Measurements from ENCODE around the gene RBP2.

Gene RBP2

GRCh38 chr3:139476348-139476747, at the start of gene RBP2:
Gene RBP2, minus strand, starts transcription at chr3:139476516. Its CDS starts 57 bp downstream, at chr3:139476459.
- Histone ChIP-seq H3K36me3 (ENCODE audit: control insufficient read depth in 1 of 2, insufficient read depth in 2 of 2, low read length in 2 of 2) (peaks cover 0 to 4% of the 10 kb centered on the region in 2 donors), H3K9ac (ENCODE audit: low read depth in 1 of 2, low read length in 2 of 2) (peak within 1 kb of the TSS; percentile 72 to 76), H3K27me3 (ENCODE audit: control insufficient read depth in 1 of 2, insufficient read depth in 2 of 2, low read length in 2 of 2) (no peaks in the 10 kb centered on the region), H3K4me3 (ENCODE audit: low read depth in 1 of 2, low read length in 2 of 2) (peak within 1 kb of the TSS; percentile 62 to 77), H3K9me3 (ENCODE audit: control insufficient read depth in 1 of 2, low read length in 2 of 2) (no peaks in the 10 kb centered on the region), H3K4me1 (ENCODE audit: control insufficient read depth in 1 of 2, insufficient read depth in 2 of 2, low read length in 2 of 2) (peaks cover 20 to 29% of the 10 kb centered on the region in 2 donors), H3K27ac (ENCODE audit: low read depth, low read length) (peak within 1 kb of the TSS; percentile 53)

GRCh38 chr3:139524841-139525636, 48.7 kb upstream of the RBP2 start:
- Histone ChIP-seq H3K27ac (ENCODE audit: low read depth, low read length) (no peak overlapping the region), H3K9me3 (ENCODE audit: control insufficient read depth in 1 of 2, low read length in 2 of 2) (no peaks in the 10 kb centered on the region), H3K36me3 (ENCODE audit: control insufficient read depth in 1 of 2, insufficient read depth in 2 of 2, low read length in 2 of 2) (peaks cover 0 to 4% of the 10 kb centered on the region in 2 donors), H3K4me3 (ENCODE audit: low read depth in 1 of 2, low read length in 2 of 2) (no peak overlapping the region), H3K9ac (ENCODE audit: low read depth in 1 of 2, low read length in 2 of 2) (no peak overlapping the region), H3K4me1 (ENCODE audit: control insufficient read depth in 1 of 2, insufficient read depth in 2 of 2, low read length in 2 of 2) (peaks cover 0 to 2% of the 10 kb centered on the region in 2 donors), H3K27me3 (ENCODE audit: control insufficient read depth in 1 of 2, insufficient read depth in 2 of 2, low read length in 2 of 2) (no peaks in the 10 kb centered on the region)

GRCh38 chr3:139523718-139524117, 47.4 kb upstream of the RBP2 start:
- Histone ChIP-seq H3K9ac (ENCODE audit: low read depth in 1 of 2, low read length in 2 of 2) (no peak overlapping the region), H3K4me3 (ENCODE audit: low read depth in 1 of 2, low read length in 2 of 2) (no peak overlapping the region), H3K9me3 (ENCODE audit: control insufficient read depth in 1 of 2, low read length in 2 of 2) (no peaks in the 10 kb centered on the region), H3K27me3 (ENCODE audit: control insufficient read depth in 1 of 2, insufficient read depth in 2 of 2, low read length in 2 of 2) (no peaks in the 10 kb centered on the region), H3K36me3 (ENCODE audit: control insufficient read depth in 1 of 2, insufficient read depth in 2 of 2, low read length in 2 of 2) (peaks cover 0 to 4% of the 10 kb centered on the region in 2 donors), H3K4me1 (ENCODE audit: control insufficient read depth in 1 of 2, insufficient read depth in 2 of 2, low read length in 2 of 2) (peaks cover 0 to 9% of the 10 kb centered on the region in 2 donors), H3K27ac (ENCODE audit: low read depth, low read length) (no peak overlapping the region)

- Histone ChIP-seq H3K9me3 (ENCODE audit: control insufficient read depth in 1 of 2, low read length in 2 of 2) (no peaks in the 10 kb centered on the region), H3K36me3 (ENCODE audit: control insufficient read depth in 1 of 2, insufficient read depth in 2 of 2, low read length in 2 of 2) (peaks cover 0 to 4% of the 10 kb centered on the region in 2 donors), H3K27ac (ENCODE audit: low read depth, low read length) (no peak overlapping the region), H3K9ac (ENCODE audit: low read depth in 1 of 2, low read length in 2 of 2) (no peak overlapping the region), H3K4me1 (ENCODE audit: control insufficient read depth in 1 of 2, insufficient read depth in 2 of 2, low read length in 2 of 2) (peaks cover 0 to 9% of the 10 kb centered on the region in 2 donors), H3K27me3 (ENCODE audit: control insufficient read depth in 1 of 2, insufficient read depth in 2 of 2, low read length in 2 of 2) (no peaks in the 10 kb centered on the region), H3K4me3 (ENCODE audit: low read depth in 1 of 2, low read length in 2 of 2) (no peak overlapping the region)
Measured at GRCh38 chr3:139523166-139523565, 46.9 kb upstream of the RBP2 start.

DNA sequence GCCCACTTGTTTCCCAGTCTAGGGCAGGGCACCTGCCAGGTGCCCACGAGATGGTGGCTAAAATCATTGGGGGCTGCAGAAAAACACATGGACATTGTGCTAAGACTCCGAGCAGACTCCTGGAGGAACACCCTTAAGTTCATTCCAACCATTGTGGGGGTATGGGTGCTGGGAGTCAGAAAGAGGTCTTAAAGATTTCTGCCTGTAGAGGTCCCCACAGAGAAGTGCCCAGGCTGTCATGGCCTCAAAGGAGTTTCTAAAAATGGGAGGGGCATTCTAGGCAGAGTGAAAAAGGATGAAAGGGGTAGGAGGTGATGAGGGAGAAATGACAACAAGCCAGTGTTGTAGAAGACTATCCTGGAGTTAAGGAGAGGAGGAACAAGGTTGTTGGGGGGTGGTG, 46.1 kb upstream of the RBP2 start:
- no peaks in the 10 kb centered on the region for H3K9me3 ChIP-seq (ENCODE audit: control insufficient read depth in 1 of 2, low read length in 2 of 2)
- peaks cover 0 to 4% of the 10 kb centered on the region in 2 donors for H3K36me3 ChIP-seq (ENCODE audit: control insufficient read depth in 1 of 2, insufficient read depth in 2 of 2, low read length in 2 of 2)
- H3K4me3 ChIP-seq (ENCODE audit: low read depth in 1 of 2, low read length in 2 of 2): no peak overlapping the region
- peaks cover 0 to 9% of the 10 kb centered on the region in 2 donors for H3K4me1 ChIP-seq (ENCODE audit: control insufficient read depth in 1 of 2, insufficient read depth in 2 of 2, low read length in 2 of 2)
- H3K27ac ChIP-seq (ENCODE audit: low read depth, low read length): no peak overlapping the region
- H3K9ac ChIP-seq (ENCODE audit: low read depth in 1 of 2, low read length in 2 of 2): no peak overlapping the region
- H3K27me3 ChIP-seq (ENCODE audit: control insufficient read depth in 1 of 2, insufficient read depth in 2 of 2, low read length in 2 of 2): no peaks in the 10 kb centered on the region

DNA sequence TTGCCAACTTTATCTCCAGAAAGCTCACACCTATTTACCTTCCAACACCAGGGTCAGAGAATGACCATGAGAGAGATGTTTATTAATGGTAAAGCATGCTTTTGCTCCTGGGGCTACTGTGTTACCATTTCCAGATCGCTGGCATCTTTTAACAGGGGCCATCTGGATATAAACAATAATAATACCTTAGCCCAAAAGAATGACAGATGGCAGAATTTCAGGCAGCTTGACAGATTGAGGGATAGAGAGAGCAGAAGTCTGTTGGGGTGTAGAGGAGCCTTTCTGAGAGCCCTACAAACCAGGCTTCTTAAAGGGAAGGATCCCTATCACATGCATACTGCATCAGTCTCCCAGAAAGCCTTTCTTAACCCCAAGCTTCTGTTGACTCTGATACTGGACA, 45.5 kb upstream of the RBP2 start:
- Histone ChIP-seq H3K27me3 (ENCODE audit: control insufficient read depth in 1 of 2, insufficient read depth in 2 of 2, low read length in 2 of 2) (no peaks in the 10 kb centered on the region), H3K4me1 (ENCODE audit: control insufficient read depth in 1 of 2, insufficient read depth in 2 of 2, low read length in 2 of 2) (peaks cover 0 to 9% of the 10 kb centered on the region in 2 donors), H3K9me3 (ENCODE audit: control insufficient read depth in 1 of 2, low read length in 2 of 2) (no peaks in the 10 kb centered on the region), H3K27ac (ENCODE audit: low read depth, low read length) (no peak overlapping the region), H3K9ac (ENCODE audit: low read depth in 1 of 2, low read length in 2 of 2) (no peak overlapping the region), H3K4me3 (ENCODE audit: low read depth in 1 of 2, low read length in 2 of 2) (no peak overlapping the region), H3K36me3 (ENCODE audit: control insufficient read depth in 1 of 2, insufficient read depth in 2 of 2, low read length in 2 of 2) (peaks cover 4% of the 10 kb centered on the region in 2 donors)

GRCh38 chr3:139521144-139521543, 44.8 kb upstream of the RBP2 start:
- Histone ChIP-seq H3K4me3 (ENCODE audit: low read depth in 1 of 2, low read length in 2 of 2) (no peak overlapping the region), H3K4me1 (ENCODE audit: control insufficient read depth in 1 of 2, insufficient read depth in 2 of 2, low read length in 2 of 2) (peaks cover 0 to 9% of the 10 kb centered on the region in 2 donors), H3K9me3 (ENCODE audit: control insufficient read depth in 1 of 2, low read length in 2 of 2) (no peaks in the 10 kb centered on the region), H3K27ac (ENCODE audit: low read depth, low read length) (no peak overlapping the region), H3K27me3 (ENCODE audit: control insufficient read depth in 1 of 2, insufficient read depth in 2 of 2, low read length in 2 of 2) (no peaks in the 10 kb centered on the region), H3K9ac (ENCODE audit: low read depth in 1 of 2, low read length in 2 of 2) (no peak overlapping the region), H3K36me3 (ENCODE audit: control insufficient read depth in 1 of 2, insufficient read depth in 2 of 2, low read length in 2 of 2) (peaks cover 0 to 7% of the 10 kb centered on the region in 2 donors)

GRCh38 chr3:139519998-139520737, 43.9 kb upstream of the RBP2 start:
- Histone ChIP-seq H3K4me3 (ENCODE audit: low read depth in 1 of 2, low read length in 2 of 2) (no peak overlapping the region), H3K4me1 (ENCODE audit: control insufficient read depth in 1 of 2, insufficient read depth in 2 of 2, low read length in 2 of 2) (peaks cover 0 to 9% of the 10 kb centered on the region in 2 donors), H3K27ac (ENCODE audit: low read depth, low read length) (no peak overlapping the region), H3K27me3 (ENCODE audit: control insufficient read depth in 1 of 2, insufficient read depth in 2 of 2, low read length in 2 of 2) (no peaks in the 10 kb centered on the region), H3K9ac (ENCODE audit: low read depth in 1 of 2, low read length in 2 of 2) (no peak overlapping the region), H3K36me3 (ENCODE audit: control insufficient read depth in 1 of 2, insufficient read depth in 2 of 2, low read length in 2 of 2) (peaks cover 0 to 7% of the 10 kb centered on the region in 2 donors), H3K9me3 (ENCODE audit: control insufficient read depth in 1 of 2, low read length in 2 of 2) (no peaks in the 10 kb centered on the region)

DNA sequence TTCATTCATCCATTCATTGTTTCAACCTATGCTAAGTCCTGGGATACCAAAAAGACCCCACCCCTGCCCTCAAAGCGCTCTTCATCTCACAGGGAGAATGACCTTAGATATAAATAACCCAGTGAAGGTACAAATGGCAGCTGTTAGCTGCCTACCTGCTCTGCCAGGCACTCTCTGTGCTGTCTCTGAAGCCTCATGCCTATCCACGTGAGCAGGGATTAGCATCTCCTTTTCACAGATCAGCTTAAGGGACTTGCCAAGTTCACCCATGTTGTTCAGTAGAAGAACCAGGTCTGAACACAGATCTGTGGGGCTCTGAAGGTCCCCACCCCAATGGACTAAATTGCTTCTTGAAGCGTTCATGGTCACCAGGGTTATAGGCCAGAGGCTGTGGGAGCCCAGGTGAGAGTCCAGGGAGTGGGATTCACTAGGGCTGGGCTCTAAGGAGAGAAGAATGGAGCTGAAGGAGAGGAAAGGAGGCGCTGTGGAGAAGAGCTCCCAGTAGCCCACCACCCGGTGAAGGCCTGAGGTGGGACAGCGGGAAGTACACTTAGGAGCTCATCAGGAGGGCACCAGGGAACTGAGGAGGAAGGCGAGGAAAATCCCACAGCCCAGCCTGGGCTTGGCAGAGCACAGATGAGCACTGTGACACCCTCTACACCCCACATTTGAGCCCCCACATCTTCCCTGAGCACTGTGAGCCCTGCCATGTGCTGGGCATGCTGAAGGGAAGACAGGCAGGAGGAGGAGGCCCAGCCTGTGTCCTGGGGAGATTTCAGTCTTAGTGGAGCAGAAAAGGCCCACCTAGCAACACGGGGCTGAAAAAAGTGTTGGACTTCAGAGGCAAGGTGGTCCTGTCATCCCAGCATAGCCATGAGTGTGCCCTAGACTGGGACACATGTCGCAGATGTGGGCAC, 42.9 kb upstream of the RBP2 start:
- no peaks in the 10 kb centered on the region for H3K9me3 ChIP-seq (ENCODE audit: control insufficient read depth in 1 of 2, low read length in 2 of 2)
- H3K27me3 ChIP-seq (ENCODE audit: control insufficient read depth in 1 of 2, insufficient read depth in 2 of 2, low read length in 2 of 2): no peaks in the 10 kb centered on the region
- H3K27ac ChIP-seq (ENCODE audit: low read depth, low read length): no peak overlapping the region
- peaks cover 0 to 7% of the 10 kb centered on the region in 2 donors for H3K36me3 ChIP-seq (ENCODE audit: control insufficient read depth in 1 of 2, insufficient read depth in 2 of 2, low read length in 2 of 2)
- H3K4me3 ChIP-seq (ENCODE audit: low read depth in 1 of 2, low read length in 2 of 2): no peak overlapping the region
- peaks cover 0 to 9% of the 10 kb centered on the region in 2 donors for H3K4me1 ChIP-seq (ENCODE audit: control insufficient read depth in 1 of 2, insufficient read depth in 2 of 2, low read length in 2 of 2)
- H3K9ac ChIP-seq (ENCODE audit: low read depth in 1 of 2, low read length in 2 of 2): no peak overlapping the region

Measured in duodenal mucosa (tissue), 2 donors.